ENCODE measurements around the gene SFSWAP.

GRCh38 chr12:131831635-131832041 lies 120.7 kb downstream of the SFSWAP start:
- TF ChIP-seq CTCF (IDR thresholded peaks at IDR 0.05) (no peak), POLR2A (IDR thresholded peaks at IDR 0.05) (no peak)
